Mammary epithelial cell (primary cell): Measurements from ENCODE around the gene DTNA.

Source experiments
- EZH2 ChIP-seq: IDR thresholded peaks from 2 replicates; pipeline ENCODE4 v1.6.1; 2012; ENCODE audit warnings: low read length, inconsistent platforms, borderline replicate concordance
- TF ChIP-seq, protein P1 (sequence below), 2 donors: IDR thresholded peaks in 1 of 2; conservative IDR thresholded peaks in 1 of 2; 2 replicates each; pipeline ENCODE4 v1.5.1; 2011 to 2012; ENCODE audit warnings: inconsistent platforms in 2 of 2, low read length in 2 of 2, mild to moderate bottlenecking in 2 of 2, control low read depth in 1 of 2, low read depth in 1 of 2; ENCODE audit not compliant: insufficient read depth in 1 of 2; ENCODE audit errors: extremely low read depth in 1 of 2

- TF ChIP-seq, protein P1, sequence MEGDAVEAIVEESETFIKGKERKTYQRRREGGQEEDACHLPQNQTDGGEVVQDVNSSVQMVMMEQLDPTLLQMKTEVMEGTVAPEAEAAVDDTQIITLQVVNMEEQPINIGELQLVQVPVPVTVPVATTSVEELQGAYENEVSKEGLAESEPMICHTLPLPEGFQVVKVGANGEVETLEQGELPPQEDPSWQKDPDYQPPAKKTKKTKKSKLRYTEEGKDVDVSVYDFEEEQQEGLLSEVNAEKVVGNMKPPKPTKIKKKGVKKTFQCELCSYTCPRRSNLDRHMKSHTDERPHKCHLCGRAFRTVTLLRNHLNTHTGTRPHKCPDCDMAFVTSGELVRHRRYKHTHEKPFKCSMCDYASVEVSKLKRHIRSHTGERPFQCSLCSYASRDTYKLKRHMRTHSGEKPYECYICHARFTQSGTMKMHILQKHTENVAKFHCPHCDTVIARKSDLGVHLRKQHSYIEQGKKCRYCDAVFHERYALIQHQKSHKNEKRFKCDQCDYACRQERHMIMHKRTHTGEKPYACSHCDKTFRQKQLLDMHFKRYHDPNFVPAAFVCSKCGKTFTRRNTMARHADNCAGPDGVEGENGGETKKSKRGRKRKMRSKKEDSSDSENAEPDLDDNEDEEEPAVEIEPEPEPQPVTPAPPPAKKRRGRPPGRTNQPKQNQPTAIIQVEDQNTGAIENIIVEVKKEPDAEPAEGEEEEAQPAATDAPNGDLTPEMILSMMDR (conservative IDR thresholded peaks at IDR 0.05 in 1 of 2, IDR thresholded peaks at IDR 0.05 in 1 of 2; ENCODE audit: extremely low read depth in 1 of 2, insufficient read depth in 1 of 2, low read depth in 1 of 2, low read length in 2 of 2), result no peak
- no peak for TF ChIP-seq EZH2
Measured at GRCh38 chr18:34710458-34710914, 388 bp downstream of the DTNA start.
